Endothelial cell of umbilical vein (primary cell): ENCODE results near the gene DNAJB5. TPM values are rescaled to one million over a fixed set of nuclear protein-coding genes. Genes with fewer than 3 reads are reported as not detected.

Experiments
- BruUV-seq: library from RNA; stranded (reverse); fragments of 400-500 nt; replicated peaks from 2 replicates; lab custom pipeline; 2021; lab: Mats Ljungman, UMichigan
- CTCF ChIA-PET: fragments of 300-600, 350-600 bp; sonication (Branson Sonifier 250); formaldehyde crosslinking; loops from one replicate; lab custom pipeline; 2021; ENCODE audit warnings: antibody characterized with exemption, inconsistent platforms; lab: Charles Lee
- POLR2A ChIA-PET: fragments of 300-600, 350-600 bp; sonication (Branson Sonifier 250); formaldehyde crosslinking; loops from one replicate; lab custom pipeline; 2021; ENCODE audit warnings: antibody characterized with exemption, inconsistent platforms; lab: Charles Lee
- DNase-seq: peaks from one replicate; pipeline ENCODE4 v3.0.0-alpha.2; 2011; ENCODE audit warnings: low read depth, low spot score
- FAIRE-seq: peaks from 2 replicates; lab custom pipeline; 2011; peaks lifted over from hg19 to GRCh38; lab: Jason Lieb, UNC
- H2AFZ ChIP-seq: 2 replicates; pipeline ENCODE4 v1.6.0; 2012; ENCODE audit warnings: low read depth, low read length, control low read depth, inconsistent platforms
- H3K27ac ChIP-seq: 2 replicates; pipeline ENCODE4 v1.5.1; 2011; ENCODE audit warnings: low read depth, mild to moderate bottlenecking, control low read depth, low read length, moderate library complexity; ENCODE audit not compliant: insufficient read depth
- H3K27me3 ChIP-seq, 2 experiments: 2 replicates each; pipeline versions ENCODE4 v1.6.0 to v1.6.1; 2011; ENCODE audit warnings: low read length in 2 of 2, mixed read lengths in 1 of 2; ENCODE audit not compliant: control insufficient read depth in 2 of 2, insufficient read depth in 2 of 2
- H3K36me3 ChIP-seq, 2 experiments: 2 replicates in 1 of 2; 3 replicates in 1 of 2; pipeline ENCODE4 v1.5.1; 2011; ENCODE audit warnings: low read length in 2 of 2, mild to moderate bottlenecking in 1 of 2, moderate library complexity in 1 of 2; ENCODE audit not compliant: control insufficient read depth in 2 of 2, insufficient read depth in 2 of 2; ENCODE audit errors: extremely low read depth in 1 of 2
- H3K4me1 ChIP-seq: 3 replicates; pipeline ENCODE4 v1.5.1; 2011; ENCODE audit warnings: mild to moderate bottlenecking, low read length; ENCODE audit not compliant: control insufficient read depth, insufficient read depth; ENCODE audit errors: extremely low read depth
- H3K4me2 ChIP-seq: 2 replicates; pipeline ENCODE4 v1.6.1; 2011; ENCODE audit warnings: low read length, control low read depth, mixed read lengths; ENCODE audit not compliant: insufficient read depth
- H3K4me3 ChIP-seq, 3 experiments: fragments of 200-600 bp in 1 of 3; sonication (generic), shearing (Covaris generic) in 1 of 3; replicated peaks in 1 of 3; 2 replicates each; pipeline ENCODE4 v1.5.1; 2011 to 2016; ENCODE audit warnings: control low read depth in 3 of 3, low read length in 3 of 3, mild to moderate bottlenecking in 2 of 3, inconsistent platforms in 1 of 3, low read depth in 1 of 3, moderate library complexity in 1 of 3; ENCODE audit not compliant: insufficient read depth in 1 of 3
- H3K79me2 ChIP-seq: 2 replicates; pipeline ENCODE4 v1.6.0; 2012; ENCODE audit warnings: low read length, inconsistent platforms; ENCODE audit not compliant: control insufficient read depth, insufficient read depth
- H3K9ac ChIP-seq: replicated peaks from 2 replicates; pipeline ENCODE3; 2011; ENCODE audit warnings: low read length, control low read depth; ENCODE audit not compliant: insufficient read depth; ENCODE audit errors: extremely low read depth
- H3K9me1 ChIP-seq: replicated peaks from 3 replicates; pipeline ENCODE4 v1.6.0; 2011; ENCODE audit warnings: mild to moderate bottlenecking, low read length; ENCODE audit not compliant: control insufficient read depth, insufficient read depth; ENCODE audit errors: extremely low read depth
- H3K9me3 ChIP-seq: replicated peaks from 2 replicates; pipeline ENCODE4 v1.5.1; 2012; ENCODE audit warnings: low read length, inconsistent platforms; ENCODE audit not compliant: control insufficient read depth, insufficient read depth
- H4K20me1 ChIP-seq: replicated peaks from 2 replicates; pipeline ENCODE3; 2011; ENCODE audit warnings: mild to moderate bottlenecking, low read length; ENCODE audit not compliant: control insufficient read depth, insufficient read depth; ENCODE audit errors: extremely low read depth
- EZH2 ChIP-seq: IDR thresholded peaks from 2 replicates; pipeline ENCODE4 v1.6.1; 2012; ENCODE audit warnings: borderline replicate concordance, low read depth, mild to moderate bottlenecking, moderate library complexity, low read length, inconsistent platforms; ENCODE audit not compliant: severe bottlenecking
- FOS ChIP-seq: IDR thresholded peaks from 2 replicates; pipeline ENCODE4 v1.6.1; 2011; ENCODE audit warnings: mild to moderate bottlenecking, low read length, moderate library complexity, borderline replicate concordance; ENCODE audit not compliant: insufficient read depth
- GATA2 ChIP-seq: IDR thresholded peaks from 2 replicates; pipeline ENCODE4 v1.7.0; 2011; ENCODE audit warnings: low read depth, mild to moderate bottlenecking, moderate library complexity, mixed read lengths, low read length; ENCODE audit not compliant: insufficient read length, insufficient read depth
- JUN ChIP-seq: IDR thresholded peaks from 2 replicates; pipeline ENCODE4 v1.6.1; 2011; ENCODE audit warnings: borderline replicate concordance, low read depth; ENCODE audit not compliant: insufficient read length, insufficient read depth
- MAX ChIP-seq: IDR thresholded peaks from 2 replicates; pipeline ENCODE4 v1.6.1; 2011; ENCODE audit not compliant: insufficient read depth, insufficient read length
- MYC ChIP-seq: IDR thresholded peaks from one replicate; pipeline ENCODE4 v1.6.1; 2011; ENCODE audit warnings: mild to moderate bottlenecking, low read depth, low read length
- POLR2A ChIP-seq: IDR thresholded peaks from 2 replicates; pipeline ENCODE4 v1.6.1; 2012; ENCODE audit warnings: low read depth, mild to moderate bottlenecking, control low read depth, low read length
- POLR2AphosphoS5 ChIP-seq: IDR thresholded peaks from 2 replicates; pipeline ENCODE4 v1.6.1; 2012; ENCODE audit warnings: low read depth, mild to moderate bottlenecking, control low read depth, low read length, moderate library complexity; ENCODE audit not compliant: insufficient read depth
- dilution Hi-C: fragments of 300-500 bp; cut with MboI; formaldehyde crosslinking; loops from one replicate; pipeline ENCODE4 v1.15.0; 2019; ENCODE audit warnings: low sequenced_read_pairs; ENCODE audit not compliant: extremely low pct_ligation_motif_present
- intact Hi-C: fragments of 100-400 bp; cut with micrococcal nuclease; formaldehyde crosslinking; loops from one replicate; pipeline ENCODE4 v1.10.0; 2022
- polyA plus RNA-seq, 4 experiments: library from polyadenylated mRNA; depleted of rRNA in 3 of 4; stranded (reverse) in 3 of 4; unstranded in 1 of 4; fragments of >200 nt; gene quantifications; 2 replicates each; pipeline versions ENCODE4 v1.2.1 to v1.2.3, GENCODE V29; 2011 to 2012; ENCODE audit warnings: missing spikeins in 1 of 4
- total RNA-seq: library from RNA; stranded (reverse); gene quantifications from 2 replicates; pipeline ENCODE4 v1.2.3, GENCODE V29; 2021
- TF ChIP-seq, protein P1 (sequence below), 2 donors: IDR thresholded peaks; 1 replicate in 1 of 2; 2 replicates in 1 of 2; pipeline ENCODE4 v1.5.1; 2011; ENCODE audit warnings: low read length in 2 of 2, mild to moderate bottlenecking in 2 of 2, moderate library complexity in 2 of 2, control low read depth in 1 of 2, inconsistent platforms in 1 of 2, low read depth in 1 of 2; ENCODE audit not compliant: insufficient read depth in 1 of 2; ENCODE audit errors: extremely low read depth in 1 of 2

DNAJB5 gene
- total and polyA plus RNA-seq, 2 donors (not counting 3 experiments of a cell fraction or from before 2014, with no cell fraction given), result 8.6 to 12.8 TPM

GRCh38 chr9:35010351-35010958 lies 20.9 kb downstream of the DNAJB5 start:
- intact Hi-C loops (no loop called here), dilution Hi-C loops (no loop called here)
- FAIRE-seq (no peak), DNase-seq (no peak)
- no peak overlapping the region for H3K4me2 ChIP-seq
- H3K79me2 ChIP-seq, result no peaks in the 10 kb centered on the region
- H3K9me1 ChIP-seq, result no peaks in the 10 kb centered on the region
- no peaks in the 10 kb centered on the region for H3K27me3 ChIP-seq
- H2AFZ ChIP-seq, result no peak overlapping the region
- H3K36me3 ChIP-seq, result peaks cover 0 to 2% of the 10 kb centered on the region in 2 experiments
- no peaks in the 10 kb centered on the region for H4K20me1 ChIP-seq
- no peaks in the 10 kb centered on the region for H3K9me3 ChIP-seq
- no peak overlapping the region for H3K27ac ChIP-seq
- POLR2A ChIA-PET, result no interaction called here
- no peak overlapping the region for H3K9ac ChIP-seq
- no peak overlapping the region for H3K4me3 ChIP-seq
- no TSS peak for BruUV-seq
- CTCF ChIA-PET, result interaction anchor here (0.8 kb wide), 1 partner anchor 16 kb away, joined by 3 read pairs; no protein-coding TSS in a partner anchor
- no peaks in the 10 kb centered on the region for H3K4me1 ChIP-seq
- TF ChIP-seq, protein P1, sequence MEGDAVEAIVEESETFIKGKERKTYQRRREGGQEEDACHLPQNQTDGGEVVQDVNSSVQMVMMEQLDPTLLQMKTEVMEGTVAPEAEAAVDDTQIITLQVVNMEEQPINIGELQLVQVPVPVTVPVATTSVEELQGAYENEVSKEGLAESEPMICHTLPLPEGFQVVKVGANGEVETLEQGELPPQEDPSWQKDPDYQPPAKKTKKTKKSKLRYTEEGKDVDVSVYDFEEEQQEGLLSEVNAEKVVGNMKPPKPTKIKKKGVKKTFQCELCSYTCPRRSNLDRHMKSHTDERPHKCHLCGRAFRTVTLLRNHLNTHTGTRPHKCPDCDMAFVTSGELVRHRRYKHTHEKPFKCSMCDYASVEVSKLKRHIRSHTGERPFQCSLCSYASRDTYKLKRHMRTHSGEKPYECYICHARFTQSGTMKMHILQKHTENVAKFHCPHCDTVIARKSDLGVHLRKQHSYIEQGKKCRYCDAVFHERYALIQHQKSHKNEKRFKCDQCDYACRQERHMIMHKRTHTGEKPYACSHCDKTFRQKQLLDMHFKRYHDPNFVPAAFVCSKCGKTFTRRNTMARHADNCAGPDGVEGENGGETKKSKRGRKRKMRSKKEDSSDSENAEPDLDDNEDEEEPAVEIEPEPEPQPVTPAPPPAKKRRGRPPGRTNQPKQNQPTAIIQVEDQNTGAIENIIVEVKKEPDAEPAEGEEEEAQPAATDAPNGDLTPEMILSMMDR (IDR thresholded peaks at IDR 0.05; ENCODE audit: extremely low read depth in 1 of 2, insufficient read depth in 1 of 2, low read depth in 1 of 2, low read length in 2 of 2), result no peak
- TF ChIP-seq JUN (no peak), GATA2 (no peak), FOS (no peak), POLR2A (no peak), MAX (no peak), MYC (no peak), EZH2 (no peak), POLR2AphosphoS5 (no peak)
